Cardiac septum (tissue), 1 donor: ENCODE results near the gene CRAMP1. TPM values are rescaled to one million over a fixed set of nuclear protein-coding genes. Genes with fewer than 3 reads are reported as not detected.

Experiments used
- DNase-seq: peaks from one replicate; pipeline ENCODE4 v3.0.0-alpha.2; 2020; ENCODE audit warnings: low spot score
- intact Hi-C: fragments of 100-400 bp; cut with DNase I; formaldehyde crosslinking; loops from one replicate; pipeline ENCODE4 v1.14.0; 2022
- total RNA-seq: library from RNA; stranded (reverse); fragmentation: NEBNext Ultra II Directional; extraction: Animal tissue kit (Norgen Biotek cat#: 25700); gene quantifications from one replicate; pipeline ENCODE4 v1.2.1, GENCODE V29; 2021
- donor health status: DM: no; HTN: no; CAD: no.

The CRAMP1 gene
- total RNA-seq, 1 donor from 2014 or later, result 12.4 TPM

DNA sequence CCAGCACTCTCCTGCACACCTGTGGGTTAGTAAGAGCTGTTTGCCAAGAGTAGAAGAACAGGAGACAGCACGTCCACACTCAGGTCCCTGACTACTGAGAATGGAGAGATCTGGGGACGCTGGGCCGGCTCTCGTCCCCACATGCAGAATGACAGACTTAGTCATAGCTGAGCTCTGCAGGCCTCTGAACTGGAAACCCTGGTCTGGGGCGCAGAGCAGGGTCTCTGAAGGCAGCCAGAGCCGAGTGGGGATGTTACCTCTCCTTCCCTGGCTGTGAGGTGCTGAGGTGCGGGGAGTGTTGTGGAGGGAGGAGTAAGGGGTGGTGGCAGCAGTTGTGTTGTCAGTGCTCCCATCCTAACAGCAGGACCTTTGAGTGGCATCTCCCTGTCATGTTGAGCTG lies 58.7 kb downstream of the CRAMP1 start:
- no peak for DNase-seq
- intact Hi-C loops, result no loop called here

DNA sequence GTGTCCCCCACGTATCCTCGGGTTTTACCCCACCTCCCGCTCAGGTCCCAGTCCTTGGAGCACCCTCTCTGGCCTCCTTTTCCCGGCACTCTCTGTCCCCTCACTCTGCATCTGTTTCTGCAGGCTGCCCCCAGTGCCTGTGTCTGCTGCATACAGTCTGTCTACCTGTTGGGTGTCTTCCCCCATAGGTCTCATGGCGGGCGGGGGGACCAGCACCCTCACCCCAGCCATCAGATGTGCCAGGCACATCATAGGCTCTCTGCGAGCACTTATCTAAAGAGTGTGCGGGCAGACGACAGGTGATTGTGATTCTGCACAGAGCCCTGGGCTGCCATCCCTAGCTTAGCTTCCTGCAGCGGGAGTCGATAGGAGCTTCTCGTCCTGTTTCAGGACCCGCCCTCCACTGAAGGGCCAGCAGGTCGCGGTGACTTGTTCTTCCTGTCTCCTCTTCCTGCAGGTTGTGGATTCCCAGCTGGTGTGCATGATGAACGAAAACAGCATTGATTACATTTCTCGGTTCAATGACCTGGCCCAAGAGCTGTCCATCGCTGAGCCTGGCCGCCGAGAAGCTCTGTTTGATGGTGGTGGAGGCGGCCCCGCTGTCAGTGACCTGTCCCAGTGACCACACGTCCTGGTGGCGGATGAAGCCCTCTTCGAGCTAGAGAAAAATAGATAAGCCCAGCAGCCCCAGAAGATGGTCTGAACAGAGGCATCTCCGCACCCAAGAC lies 61.4 kb downstream of the CRAMP1 start:
- DNase-seq, result no peak
- intact Hi-C loops, result no loop called here

DNA sequence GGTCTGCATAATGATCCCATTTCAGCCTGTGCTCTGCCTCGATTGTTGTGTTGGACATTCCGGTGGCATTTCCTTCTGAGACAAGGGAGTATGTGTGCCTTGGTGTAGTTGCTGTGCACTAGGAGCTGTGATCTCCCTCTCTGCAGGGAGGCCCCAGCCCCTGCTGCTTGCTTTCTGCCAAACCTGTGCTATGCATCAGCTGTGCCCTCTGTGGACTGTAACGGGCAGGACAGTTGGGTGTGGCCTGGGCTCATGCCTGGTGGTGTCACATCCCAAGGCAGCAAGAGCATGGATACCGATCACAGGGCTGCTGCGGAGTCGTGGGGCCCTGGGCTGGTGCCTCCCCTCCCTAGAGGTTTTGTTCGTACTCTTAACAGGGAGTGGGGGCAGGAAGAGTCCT lies 62.1 kb downstream of the CRAMP1 start:
- intact Hi-C loops, result no loop called here
- DNase-seq, result no peak

DNA sequence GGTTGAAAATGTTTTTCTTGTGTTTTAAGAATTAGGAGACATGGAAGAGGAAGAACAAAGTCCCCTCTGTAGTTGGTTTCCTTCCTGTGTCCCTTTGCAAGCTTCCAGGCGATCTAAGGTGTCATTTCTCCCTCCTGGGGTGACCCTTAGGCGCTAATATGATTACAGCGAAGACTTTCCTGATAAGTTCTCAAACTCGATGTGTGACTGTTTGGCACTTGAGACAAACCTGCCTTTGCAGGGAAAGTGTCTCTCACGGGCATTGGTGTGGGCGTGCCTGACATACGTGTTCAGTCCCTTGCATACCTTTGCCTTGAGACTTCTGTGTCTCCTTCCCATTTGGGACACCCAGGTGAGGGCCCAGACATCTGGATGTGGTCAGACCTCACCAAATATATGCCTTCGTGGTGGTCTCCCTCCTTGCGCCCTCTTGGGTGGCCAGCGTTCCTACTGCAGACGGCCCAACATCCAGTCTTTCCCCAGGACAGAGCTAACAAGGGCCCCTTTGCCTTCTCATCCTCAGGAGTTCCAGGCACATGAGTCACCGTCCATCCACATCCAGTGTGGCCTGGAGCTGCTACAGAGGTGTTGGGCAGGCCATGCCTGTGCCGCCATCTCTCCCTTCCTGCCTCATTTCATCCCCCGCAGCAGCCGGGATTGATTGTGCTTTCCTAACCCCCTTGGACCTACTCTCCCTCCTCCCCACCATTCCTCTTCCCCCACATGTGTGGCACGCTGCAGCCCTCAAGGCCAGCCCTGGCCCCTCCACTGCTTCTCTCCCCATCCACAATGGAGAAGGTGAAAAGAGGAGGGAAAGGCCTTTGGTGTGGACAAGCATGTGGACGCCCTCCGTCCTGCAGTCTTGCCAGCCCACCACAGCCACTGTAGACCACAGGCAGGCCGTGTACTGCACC lies 62.8 kb downstream of the CRAMP1 start:
- no peak for DNase-seq
- intact Hi-C loops, result no loop called here

DNA sequence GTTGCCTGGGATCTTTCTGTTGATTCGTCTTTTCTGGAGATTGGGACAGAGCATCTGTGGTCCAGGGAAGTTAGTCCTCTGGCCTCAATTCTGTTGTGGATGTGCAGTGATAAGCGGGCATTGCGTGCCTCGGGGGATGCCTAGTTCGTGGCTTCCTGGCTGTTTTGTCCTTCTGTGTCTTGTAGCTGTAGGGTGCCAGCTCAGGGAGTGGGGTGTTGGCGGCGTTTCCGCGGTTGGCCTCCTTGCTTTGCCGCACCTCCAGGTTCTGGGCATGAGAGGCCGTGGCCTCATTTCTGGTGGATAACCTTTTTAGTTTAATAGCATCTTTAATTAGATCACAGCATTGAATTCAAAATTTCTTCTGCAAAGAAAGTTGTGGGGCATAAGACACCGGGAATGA lies 64.5 kb downstream of the CRAMP1 start:
- intact Hi-C loops, result no loop called here
- no peak for DNase-seq

DNA sequence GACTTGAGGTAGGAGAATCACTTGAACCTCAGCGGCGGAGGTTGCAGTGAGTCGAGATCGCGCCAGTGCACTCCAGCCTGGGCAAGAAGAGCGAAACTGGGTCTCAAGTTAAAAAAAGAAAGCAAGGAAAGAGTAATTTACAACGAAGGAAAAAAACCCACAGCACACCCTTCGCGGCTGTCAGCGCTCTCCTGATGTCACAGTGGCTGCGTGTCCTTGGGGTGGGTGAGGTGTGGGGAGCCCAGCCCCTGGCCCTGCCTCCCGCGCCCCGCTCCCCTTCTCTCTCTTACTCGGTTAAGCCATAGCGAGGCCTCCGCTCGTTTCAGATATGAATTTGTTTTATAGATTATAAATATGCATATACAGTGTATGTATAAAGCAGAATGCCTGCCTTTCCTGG lies 65.2 kb downstream of the CRAMP1 start:
- DNase-seq, result no peak
- intact Hi-C loops, result no loop called here

DNA sequence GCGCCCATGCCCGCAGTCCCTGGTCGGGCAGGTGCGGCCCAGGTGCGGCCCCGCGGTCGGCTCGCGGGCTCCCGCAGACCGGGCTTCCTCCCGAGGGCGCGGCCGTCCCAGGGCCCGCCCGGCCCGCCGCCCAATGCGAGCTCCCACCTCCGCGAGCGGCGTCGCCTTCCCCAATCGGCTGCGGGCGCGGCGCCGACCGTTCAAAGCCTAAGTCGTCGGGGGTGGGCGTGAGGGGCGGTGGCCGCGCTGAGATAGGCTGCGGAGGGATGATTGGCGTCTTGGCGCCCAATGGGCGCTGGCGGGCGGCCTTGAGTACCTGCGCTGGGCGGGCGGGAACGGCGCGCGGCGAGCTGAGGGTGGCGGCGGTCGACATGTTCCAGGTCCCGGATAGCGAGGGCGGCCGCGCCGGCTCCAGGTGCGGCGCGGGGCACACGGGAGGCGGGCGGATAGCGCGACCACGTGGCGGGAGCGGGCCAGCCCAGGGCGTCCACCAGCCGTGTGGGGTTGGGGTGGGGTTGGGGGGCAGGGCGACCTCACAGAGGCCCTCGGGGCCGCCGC lies 65.9 kb downstream of the CRAMP1 start, which contains the start of gene JPT2:
JPT2 (plus strand) TSS at position 338 of the 558 bp plus-strand sequence; CDS start at position 372, 34 bp downstream.
- intact Hi-C loops, result no loop called here
- peak; percentile 97 for DNase-seq

DNA sequence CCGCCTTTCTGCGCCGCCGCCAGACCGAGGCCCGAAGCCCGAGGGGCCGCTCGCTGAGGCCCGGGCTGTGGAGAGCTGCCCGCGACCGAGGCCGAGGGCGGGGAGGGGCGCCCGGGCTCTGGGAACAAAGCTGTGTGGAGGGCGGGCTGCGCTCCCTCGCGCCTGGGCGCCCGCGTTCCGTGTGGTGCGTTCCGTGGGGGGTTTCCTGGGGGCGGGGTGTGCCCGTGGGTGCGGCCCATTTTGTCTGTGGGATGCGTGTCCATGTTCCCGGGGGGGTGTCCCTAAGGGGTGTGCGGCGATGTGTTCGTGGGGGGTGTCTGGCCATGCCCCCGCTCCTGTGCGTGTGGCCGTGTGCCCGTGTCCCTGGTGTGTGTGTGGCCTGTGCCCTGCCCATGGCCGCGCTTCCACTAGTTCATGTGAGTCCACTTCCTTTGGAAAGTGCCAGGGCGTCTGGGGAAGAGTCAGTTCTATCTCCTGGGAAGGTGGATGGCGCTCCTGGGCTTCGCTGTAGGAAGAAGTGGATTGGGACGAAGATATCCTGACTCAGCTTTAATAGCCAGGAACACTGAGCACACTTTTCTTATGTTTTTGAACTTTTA lies 66.4 kb downstream of the CRAMP1 start:
- no peak for DNase-seq
- intact Hi-C loops, result no loop called here

DNA sequence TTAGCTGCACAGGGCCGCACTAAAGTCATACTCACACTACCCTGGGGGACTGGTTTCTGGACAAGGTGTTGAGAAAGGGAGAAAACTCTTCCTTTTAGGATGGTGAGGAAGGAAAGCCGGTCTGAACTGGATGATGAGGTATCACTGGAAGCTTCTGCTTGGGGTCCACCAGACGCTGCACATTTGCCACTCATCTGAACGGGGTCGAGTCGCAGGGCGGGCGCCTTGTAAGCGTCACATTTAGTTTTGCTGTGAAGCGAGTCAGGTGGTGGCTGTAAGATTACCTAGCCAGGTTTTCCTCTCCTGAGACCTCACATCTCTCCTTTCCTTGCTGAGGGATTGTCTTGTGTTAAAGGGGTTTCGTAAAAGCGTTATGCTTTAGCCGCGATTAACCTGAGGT lies 68.2 kb downstream of the CRAMP1 start:
- intact Hi-C loops, result loop anchor here (1.0 kb wide), 1 partner anchor 22 kb away; no protein-coding TSS in a partner anchor
- DNase-seq, result no peak

DNA sequence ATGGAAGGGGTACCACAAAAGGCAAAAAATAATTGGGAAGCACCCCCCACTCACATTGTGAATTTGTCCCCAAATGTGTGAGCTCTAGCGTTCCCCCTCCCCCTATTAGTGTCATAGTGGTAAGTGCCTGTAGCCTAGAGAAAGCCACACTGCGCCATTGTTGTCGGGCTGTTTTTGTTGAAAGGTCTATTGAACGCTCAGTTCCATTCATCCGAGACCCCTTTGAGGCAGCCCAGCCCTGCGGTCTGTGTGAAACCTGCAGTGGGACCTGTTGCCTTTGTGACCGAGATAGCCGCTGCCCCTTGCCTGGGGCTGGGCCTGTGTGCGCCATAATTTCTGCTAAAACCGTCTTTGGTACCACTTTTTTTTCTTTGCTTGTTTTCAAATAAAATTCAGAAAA lies 68.9 kb downstream of the CRAMP1 start:
- intact Hi-C loops, result no loop called here

DNA sequence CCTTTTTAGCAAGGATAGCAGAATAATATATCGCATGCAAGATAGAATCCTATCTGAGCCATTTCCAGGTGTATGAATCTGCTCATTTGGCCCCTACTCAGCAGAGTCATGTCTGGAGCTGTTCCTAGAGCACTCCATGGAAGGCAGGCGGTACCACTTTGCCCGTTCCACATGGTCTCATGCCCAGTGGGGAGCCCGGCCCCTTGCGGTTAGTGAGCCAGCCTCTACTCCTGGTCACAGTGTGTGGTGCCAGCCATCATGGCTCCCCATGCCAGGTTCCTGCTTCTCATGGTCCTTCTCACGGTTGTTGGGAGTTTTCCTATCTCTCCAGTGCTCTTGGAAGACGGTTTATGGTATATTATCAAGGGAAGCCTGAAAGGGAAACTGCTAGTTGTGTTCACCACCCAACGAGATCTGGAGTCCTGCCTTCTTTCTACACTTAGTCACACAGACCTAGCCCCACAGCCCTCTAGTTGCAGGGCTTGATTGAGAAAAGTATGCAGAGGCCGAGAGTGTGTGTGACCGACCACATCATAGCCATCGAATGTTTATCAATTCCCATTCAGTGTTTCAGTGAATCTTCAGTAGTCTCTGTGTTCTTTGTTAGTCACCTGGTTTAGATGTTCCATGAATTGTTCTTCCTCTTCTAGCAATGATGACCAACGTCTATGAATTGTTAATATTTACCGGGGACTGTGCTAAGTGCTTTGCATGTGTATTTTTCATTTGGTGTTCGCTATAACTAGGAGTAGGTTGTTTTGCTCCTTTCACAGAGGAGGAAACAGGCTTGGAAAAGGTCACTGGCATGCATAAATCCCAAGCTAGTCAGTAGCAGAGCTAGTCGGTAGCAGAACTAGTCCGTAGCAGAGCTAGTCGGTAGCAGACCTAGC lies 75.5 kb downstream of the CRAMP1 start:
- intact Hi-C loops, result no loop called here
- DNase-seq, result no peak

More for the DNA sequence above, 68.9 kb downstream of the CRAMP1 start:
- no peak for DNase-seq

DNA sequence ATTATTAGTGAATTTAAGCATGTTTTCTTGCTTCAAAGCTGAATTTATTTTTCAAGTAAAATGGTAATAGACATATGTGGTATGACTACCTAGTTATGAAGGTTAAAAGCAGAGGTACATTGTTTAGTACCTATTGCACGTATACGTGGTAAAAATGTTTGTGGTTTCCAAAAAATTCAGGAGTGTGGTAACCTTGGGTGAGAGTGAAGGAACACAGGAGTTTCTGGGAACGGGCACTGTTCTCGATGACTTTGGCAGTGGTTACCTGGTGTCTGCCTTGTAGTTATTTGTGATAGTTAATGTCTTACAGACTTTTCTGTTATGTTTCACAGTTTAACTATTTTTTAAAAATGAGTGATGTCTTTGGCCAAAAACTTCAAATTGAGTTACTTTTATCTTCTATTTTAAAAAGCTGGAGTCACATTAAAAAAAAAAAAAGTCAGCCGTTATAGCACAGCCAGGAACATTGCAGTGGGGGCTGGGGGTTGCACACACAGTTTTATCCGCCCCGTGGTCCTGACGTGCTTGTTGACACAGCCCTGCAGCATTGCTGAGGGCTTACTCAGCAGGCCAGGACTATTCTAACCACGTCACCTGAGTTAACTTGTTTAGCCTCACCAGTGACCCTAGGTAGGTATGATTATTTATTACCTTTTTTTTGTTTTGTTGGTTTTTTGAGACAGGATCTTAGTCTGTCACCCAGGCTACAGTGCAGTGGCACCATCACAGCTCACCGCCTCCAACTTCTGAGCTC lies 76.8 kb downstream of the CRAMP1 start:
- DNase-seq, result no peak
- intact Hi-C loops, result no loop called here

DNA sequence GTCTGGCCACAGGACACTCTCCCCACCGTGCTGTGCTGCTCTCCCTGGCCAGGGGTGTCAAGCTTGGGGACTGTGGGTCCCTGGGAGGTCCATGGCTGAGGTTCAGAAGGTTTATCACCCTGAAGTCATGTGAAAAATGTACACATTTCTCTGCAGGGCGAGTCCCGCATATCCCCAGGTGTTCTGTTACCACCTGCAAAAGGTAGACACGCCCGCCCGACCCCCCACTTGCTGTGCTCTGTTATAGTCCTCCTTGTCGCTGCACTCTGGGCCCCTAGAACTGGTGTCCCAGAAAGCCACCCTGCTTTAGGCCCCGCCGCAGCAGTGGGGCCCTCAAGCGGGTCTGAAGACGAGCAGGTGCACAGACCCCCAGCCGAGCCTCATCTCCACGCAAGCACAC lies 77.7 kb downstream of the CRAMP1 start:
- DNase-seq, result no peak
- intact Hi-C loops, result no loop called here

DNA sequence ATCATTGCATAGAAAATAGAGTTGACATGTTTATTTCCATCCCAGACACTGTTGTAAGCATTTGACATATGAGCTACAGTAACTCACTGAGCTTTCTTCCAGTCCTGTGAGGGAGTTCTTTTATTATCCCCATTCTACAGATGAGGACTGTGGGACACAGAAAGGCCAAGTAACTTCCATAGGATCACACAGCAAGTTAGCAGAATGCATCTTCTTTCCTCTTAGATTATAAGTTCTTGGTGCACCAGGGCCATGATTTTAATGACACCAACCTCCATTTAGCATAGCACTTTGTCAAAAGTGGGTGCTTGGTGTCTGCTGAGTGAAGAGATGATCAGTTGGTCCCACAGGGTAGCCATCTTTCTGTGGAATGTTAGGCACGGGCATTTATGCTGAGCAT lies 78.7 kb downstream of the CRAMP1 start:
- no peak for DNase-seq
- intact Hi-C loops, result no loop called here

DNA sequence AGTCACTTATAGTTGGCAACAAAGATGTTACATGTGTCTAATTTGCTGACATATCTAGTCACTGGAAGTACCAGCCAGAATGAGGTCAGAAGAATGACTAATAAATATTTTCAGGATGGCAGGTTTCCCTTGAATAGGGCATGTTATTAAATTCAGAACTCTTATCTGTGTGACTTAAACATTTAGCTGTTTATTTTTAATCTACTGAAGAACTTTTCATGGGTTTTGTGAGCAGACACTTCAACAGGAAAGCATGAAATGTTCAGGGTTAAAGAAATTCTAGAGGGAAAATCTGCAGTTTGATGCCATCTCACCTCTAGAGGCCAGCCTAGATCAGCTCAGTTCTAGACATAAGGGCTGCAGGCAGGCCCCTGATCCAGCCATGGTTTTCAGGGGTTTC lies 79.1 kb downstream of the CRAMP1 start:
- no peak for DNase-seq
- intact Hi-C loops, result no loop called here

DNA sequence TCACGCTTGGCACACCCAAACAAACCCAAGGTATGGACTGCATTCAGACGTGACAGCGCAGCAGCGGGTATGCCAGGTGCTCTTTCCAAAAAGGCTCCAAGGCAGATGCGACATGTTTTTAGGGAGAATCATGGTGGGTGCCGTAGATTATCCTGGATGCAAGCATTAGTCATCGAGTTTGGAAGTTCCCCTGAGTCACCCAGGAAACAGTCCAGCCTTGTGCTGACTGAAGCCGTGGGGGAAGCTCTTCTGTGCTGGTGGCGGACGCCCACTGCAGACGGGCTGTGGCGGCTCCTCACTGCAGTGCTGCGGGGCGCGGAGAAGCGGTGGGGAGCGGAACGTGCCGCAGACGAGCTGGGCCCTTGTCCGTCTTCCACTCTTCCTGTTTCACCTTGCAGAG lies 79.8 kb downstream of the CRAMP1 start:
- DNase-seq, result no peak
- intact Hi-C loops, result no loop called here

DNA sequence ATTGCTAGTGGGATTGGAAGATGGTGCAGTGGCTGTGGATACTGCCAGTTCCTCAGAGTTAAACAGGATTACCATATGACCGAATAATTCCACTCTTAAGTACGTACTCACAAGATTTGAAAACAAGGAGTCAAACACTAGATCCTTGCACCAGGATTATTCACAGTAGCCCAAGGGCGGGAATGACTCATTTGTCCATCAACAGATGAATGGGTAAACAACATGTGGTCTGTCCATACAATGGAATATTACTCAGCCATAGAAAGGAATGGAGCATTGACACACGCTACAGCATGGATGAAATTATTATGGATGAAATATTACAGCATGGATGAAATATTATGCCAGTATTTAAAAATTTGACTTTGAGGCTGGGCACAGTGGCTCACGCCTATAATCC lies 84.7 kb downstream of the CRAMP1 start:
- intact Hi-C loops, result no loop called here
- no peak for DNase-seq

DNA sequence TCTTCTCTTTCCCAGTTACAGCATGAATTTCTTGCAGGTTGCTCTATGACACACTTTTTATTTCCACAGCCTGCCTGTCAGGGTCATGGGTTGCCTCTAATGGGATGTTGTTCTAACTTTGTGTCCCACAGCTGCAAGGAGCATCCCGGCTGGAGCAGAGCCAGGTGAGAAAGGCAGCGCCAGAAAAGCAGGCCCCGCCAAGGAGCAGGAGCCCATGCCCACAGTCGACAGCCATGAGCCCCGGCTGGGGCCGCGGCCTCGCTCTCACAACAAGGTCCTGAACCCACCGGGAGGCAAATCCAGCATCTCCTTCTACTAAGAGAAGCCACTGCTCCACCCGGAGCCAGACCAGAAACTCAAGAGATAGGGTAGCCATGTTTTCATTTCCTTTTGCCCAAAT lies 86.5 kb downstream of the CRAMP1 start:
- intact Hi-C loops, result no loop called here
- no peak for DNase-seq
